HG02763 (cell line): ENCODE measurements around the gene SST.
"Not testable (repeated sequence)": the region's sequence is repeated elsewhere in the genome, so short reads cannot be mapped to it uniquely, and the experiment has no call there.

Source experiments
- ATAC-seq: cut with Tn5 transposase; IDR thresholded peaks from one replicate; pipeline ENCODE4 v1.9.1; 2021; ENCODE audit warnings: mild to moderate bottlenecking, moderate library complexity; ENCODE audit not compliant: unreplicated experiment

The SST gene

DNA sequence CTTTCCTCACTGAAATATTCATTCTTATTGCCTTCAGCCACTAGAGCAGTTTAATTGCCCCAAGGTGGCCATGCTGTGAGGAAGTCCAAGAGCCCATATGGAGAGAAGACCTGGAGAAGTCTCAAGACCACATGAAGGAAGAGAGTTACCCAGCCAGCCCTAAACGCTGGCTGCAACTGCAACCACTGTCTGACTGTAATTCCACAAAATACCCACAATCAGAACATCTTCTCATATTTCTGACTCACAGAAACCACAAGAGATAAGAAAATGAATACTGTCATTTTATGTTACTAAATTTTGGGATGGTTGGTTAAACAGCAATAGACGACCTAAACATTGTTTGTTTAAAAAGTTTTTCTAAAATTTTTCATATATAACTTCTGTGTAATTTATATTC, 14.7 kb upstream of the SST start:
- ATAC-seq, result no peak

DNA sequence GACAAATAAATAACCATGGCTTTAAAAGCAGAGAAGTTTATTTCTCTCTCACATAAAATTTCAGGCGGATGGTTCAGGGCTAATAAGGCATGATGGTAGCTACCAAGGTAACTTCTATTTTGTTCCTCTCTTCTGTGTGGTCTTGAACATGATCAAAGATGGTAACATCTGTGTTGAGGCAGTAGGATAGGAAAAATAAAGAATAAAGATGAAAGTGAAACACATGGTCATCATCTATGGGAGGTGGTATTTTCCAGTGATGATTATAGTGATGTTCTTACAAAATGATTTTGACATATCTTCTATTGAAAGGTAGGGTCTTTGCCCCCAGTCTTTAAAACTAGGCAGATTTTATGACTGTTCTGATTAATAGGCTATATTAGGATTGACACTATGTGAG, 14.2 kb upstream of the SST start:
- no peak for ATAC-seq

DNA sequence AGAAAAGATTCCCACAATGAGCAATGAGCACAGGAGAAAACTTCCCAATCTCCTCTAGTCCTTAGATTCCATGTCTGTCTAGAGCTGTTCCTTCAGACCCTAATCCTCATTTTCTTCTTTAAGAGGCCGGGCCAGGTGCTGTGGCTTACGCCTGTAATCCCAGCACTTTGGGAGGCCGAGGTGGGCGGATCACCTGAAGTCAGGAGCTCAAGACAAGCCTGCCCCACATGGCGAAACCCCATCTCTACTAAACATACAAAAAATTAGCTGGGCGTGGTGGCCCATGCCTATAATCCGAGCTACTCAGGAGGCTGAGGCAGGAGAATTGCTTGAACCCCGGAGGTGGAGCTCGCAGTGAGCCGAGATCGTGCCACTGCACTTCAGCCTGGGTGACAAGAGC, 11.6 kb upstream of the SST start:
- not testable (repeated sequence) for ATAC-seq

DNA sequence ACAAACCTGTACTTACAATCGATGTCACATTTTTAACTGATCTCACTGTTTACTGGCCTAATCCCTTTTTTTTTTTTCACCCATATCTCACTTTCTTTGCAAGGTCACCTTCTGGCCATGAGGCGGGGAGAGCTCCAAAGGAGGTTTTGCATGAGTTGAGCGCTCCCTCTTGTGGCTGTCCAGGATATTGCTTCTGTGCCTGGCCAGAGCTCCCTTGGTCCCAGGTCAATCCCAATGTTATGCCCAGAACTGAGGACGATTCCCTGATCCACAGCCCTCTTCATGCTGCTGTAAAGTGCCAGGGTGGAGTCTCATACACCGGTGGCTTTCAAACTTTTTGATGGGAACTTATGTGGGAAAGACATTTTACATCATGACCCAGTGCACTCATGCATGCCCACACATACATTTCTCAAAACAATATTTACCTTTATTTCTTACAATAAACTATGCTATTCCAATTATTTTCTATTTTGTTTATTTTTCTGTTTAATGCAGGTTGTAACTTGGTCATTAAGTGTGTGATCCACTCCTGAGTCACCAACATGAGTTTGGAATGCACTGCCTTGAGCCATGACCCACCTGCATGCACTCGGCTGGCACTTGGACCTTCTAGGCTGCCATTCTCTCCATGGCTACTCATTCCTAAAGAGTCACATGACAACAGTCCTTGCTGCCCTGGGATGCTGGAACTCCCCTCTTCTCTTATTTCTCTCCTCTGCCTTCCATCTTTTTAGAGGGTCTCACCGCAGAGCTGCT, 9.6 kb upstream of the SST start:
- peak; percentile 60 for ATAC-seq

DNA sequence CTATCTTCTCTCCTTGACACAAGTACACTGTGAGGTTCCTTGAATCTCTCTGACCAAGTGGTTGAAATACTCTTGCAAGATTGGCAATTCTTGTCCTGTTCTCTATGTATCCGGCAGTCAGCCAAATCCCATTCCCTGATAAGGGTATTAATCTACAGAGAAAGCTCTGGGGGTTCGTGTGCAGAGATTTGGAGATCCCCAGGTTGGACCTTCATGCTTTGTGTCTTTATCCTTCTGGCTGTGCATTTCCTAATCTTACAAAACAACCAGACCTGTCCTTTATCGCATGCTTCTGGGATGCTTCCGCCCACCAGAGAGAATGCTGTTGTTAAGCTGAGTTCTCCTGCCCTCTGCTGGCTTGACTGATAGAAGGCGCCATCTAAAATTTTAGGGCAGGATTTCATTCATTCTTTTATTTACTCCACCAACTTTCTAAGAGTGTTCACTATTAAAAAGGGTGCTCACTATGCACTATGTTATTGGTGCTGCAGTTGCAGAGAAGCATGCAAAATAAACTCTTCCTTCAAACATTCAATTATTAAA, 8.6 kb upstream of the SST start:
- no peak for ATAC-seq

DNA sequence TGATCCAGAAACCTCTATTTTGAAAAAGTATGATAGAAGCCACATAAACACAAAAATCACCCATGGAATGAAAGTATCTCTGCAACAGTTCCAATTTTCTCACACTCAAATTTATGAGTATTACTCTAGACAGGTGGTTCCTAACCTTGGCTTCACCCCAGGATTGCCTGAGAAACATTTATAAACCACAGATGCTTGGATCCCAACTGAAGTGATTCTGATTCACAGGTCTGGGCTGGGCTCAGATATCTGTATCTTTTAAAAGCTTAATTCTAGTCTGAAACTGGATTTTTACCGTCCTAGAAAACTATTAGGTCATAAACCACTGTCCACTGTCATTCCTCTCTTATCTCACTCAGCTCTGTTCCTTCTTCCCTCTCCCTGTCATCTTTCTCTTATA, 7.4 kb upstream of the SST start:
- no peak for ATAC-seq

DNA sequence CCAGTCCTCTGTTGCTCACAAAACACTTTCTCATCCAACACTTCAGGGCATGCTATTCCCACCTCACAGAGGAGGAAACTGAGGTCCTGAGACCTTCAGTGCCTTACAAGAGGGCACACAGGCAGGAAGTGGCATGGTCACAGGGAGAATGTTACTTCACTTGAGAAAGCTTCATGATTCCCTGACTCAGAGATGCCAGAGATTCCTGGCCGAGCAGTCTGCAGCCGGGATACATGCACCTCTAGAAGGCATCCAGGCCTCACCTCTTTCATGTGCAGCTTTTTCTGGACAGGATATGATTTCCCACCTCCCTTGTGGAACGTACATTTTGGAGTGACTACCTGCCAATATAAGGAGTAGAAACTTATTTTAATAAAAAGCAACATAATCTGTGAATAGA, 2.8 kb upstream of the SST start:
- ATAC-seq, result no peak

DNA sequence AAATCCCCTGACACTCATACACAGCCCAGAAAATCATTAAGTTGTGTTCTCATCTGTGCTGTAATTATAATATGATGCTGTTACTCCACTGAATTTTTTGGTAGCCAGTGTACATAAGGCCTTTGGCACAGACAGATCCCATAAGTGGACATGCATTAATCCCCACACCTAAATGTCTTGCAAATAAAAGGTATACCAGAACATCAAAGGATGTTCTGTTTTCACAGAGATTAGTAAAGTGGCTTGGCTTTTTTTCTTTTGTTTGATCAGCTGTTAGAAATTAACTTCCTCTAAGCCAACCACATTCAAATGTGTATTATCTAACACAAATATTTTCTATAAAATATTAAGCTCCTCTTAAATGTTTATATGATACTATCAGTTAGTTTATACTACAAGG, 2.7 kb downstream of the SST start:
- ATAC-seq, result no peak

DNA sequence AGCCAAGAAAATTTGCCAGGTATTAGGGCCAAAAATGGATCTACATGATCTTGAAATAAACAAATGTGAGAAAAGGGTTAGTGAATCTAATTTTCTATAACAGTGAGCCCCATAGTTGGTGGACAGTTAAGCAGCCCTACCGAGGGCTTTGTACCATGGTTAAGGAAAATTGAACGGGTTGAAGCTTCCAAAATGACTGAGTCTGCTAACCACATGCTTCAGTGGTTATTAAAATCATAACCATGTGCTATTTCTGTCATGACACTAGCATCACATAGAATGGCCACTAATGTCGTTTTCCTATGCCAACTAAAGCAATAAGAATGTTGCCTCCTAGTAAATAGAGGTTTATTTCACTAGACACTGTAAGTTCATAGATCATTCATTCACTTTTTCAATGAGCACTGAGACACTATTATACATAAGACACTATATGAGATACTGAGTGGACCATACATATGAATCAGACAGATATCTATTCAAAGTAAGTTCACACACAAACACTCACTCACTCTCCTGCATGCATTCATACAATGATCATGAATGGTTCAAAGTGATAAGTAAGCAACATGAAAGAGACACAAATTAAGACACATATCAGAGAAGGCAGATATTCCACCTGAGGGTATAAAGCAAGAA, 4.3 kb downstream of the SST start:
- ATAC-seq, result no peak

DNA sequence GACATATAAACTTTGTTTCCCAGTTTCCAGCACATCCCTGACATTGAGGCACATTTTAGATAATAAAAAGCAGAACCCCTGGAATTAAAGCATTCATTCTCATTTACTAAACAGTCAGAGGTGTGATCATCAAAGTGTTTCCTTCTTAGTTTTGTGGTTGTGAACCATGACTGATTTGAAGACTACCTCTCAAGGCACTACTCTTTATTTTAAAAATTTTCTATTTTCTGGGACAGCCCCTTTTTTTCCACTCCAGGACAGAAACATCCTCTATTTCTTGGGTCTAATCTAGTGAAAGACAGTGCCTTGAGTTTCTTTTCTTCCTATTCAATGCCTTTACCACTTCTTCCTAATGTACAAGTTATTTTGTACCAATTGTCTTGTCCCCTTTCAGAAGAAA, 5.2 kb downstream of the SST start:
- no peak for ATAC-seq

DNA sequence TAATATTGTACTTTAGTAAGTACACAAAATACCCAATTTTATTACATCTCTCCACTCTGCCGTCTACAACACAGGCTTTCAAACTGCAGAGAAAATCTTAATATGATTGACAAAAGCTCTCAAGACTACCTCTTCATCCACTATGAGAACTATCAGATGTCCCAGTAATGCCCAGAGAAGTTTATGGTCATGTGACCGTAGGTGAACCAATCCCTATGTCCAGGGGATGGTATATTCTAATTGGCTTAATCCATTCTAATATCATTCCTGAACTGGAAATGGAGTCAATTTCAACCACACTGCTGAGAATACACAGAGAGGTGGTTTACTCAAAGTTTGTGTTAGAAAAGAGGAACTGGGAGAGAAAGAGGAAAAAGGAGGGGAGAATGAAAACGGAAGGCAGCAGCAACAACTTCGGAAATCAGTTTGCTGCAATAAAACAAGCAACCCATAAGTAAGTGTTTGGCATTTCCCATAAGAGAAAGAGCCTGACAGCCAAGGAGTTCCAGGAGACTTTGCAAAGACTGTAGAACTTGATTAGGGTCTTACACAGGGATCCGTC, 7.3 kb downstream of the SST start:
- no peak for ATAC-seq

DNA sequence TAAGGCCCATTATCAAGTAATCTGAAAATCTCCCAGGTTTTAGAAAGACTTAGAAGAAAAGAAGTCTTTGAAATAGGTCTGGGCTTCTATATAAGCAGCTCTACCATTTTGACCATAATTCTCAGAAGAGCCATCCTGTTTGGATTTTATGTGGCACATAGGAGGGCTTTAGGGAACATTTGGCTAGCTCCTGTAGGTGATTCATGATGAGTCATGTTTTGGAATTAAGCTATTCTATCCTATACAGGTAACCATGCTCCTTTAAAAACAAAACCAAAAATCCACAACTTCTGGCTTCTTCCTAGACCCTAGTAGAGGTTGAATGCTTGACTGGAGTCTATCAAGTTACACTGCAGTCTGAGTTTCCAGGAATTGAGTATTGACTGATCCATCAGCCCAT, 8.9 kb downstream of the SST start:
- ATAC-seq, result no peak

DNA sequence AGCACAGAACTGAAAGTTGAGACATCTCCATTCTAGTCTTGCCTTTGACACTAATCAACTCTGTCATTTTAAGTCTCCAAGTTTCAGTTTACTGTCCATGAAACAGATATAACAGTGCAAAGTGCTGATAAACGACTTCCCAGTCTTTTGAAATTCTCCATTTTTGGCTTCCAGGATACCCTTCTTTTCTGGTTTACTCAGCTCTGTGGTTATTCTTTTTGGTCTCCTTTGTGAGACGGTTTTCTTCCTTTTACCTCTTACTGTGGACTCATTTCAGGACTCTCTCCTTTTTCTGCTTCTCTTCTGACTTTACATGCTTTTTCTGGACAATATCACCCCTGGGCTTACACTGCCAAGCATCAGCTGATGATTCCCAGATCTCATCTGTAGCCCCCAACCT, 18.9 kb downstream of the SST start:
- ATAC-seq, result no peak

DNA sequence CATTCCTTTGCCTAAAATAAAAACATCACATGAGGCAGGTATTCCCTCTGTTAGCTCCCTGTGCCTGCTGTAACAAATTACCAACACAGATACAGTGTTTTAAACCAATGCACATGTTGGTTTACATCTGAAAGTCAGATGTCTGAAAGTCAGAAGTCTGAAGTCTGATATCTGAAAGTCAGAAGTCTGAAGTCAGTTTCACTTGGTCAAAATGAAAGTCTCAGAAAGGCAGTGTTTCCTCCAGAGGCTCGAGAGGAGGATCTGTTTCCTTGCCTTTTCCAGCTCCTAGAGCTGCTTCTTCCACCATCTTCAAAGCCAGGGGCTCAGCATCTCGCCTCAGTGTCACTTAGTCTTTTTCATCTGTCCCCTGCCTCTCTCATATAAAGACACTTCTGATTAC, 22.0 kb downstream of the SST start:
- peak; percentile 96 for ATAC-seq

DNA sequence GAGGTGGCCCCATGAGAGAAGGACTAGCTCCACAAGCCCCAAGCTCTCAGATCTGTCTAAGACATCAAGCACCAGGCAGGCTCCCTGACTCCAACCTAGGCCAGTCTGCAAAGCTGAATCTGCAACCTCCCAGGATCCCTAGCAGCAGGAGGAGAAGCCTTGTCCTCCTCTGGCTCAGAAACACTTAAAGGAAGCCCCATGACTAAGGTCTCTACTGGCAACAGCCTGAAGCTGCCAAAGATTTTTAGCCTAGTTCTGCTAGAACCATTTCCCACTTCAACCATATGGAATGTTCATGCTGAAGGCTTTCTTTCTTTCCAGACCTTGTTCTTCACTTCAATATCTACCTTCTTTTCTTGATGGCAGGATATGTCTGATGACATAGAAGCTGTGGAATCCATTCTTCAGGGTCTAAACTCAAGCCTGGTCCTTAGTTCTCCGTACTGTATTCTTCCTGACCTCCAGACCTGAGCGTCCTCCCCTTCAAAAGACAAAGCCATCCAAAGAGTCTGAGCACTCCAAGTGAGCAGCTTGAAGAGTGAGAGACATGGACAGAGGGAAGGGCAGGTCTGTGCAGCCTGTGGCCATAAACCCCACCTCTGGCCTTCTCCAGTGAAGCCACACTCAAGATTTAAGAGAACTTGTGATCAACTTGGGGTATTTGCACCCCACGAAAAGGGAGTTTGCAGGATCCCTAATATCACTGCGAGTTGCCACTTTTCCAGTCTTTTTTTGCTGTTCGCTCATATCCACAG, 23.1 kb downstream of the SST start:
- ATAC-seq, result no peak

DNA sequence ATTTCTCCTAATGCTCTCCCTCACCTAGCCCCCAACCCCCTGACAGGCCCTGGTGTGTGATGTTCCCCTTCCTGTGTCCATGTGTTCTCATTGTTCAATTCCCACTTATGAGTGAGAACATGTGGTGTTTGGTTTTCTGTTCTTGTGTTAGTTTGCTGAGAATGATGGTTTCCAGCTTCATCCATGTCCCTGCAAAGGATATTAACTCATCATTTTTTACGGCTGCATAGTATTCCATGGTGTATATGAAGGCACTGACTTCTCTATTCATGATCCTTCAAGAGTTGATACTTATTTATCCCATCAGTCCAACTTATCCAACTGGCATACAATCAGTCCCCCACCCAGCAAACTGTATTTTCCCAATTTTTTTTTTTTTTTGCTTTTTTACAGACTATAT, 24.8 kb downstream of the SST start:
- not testable (repeated sequence) for ATAC-seq

DNA sequence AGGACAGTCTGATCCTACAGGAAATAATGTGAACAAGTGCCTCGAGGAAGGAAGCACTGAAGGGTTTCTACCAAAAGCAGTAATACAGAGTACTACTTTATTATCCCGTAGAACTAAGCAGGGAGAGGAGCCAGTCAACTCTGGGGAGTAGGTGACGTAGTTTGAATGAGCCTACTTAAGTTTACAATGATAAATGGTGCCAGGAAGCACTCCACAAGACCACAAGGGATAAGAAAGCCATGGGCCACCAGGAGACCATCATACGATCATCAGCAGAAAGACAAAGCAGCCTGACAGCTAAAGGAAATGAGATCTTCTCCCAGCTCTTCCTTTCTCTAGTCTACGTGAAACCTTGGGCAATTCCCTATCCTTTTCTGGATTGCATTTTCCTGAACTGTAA, 27.3 kb downstream of the SST start:
- no peak for ATAC-seq

DNA sequence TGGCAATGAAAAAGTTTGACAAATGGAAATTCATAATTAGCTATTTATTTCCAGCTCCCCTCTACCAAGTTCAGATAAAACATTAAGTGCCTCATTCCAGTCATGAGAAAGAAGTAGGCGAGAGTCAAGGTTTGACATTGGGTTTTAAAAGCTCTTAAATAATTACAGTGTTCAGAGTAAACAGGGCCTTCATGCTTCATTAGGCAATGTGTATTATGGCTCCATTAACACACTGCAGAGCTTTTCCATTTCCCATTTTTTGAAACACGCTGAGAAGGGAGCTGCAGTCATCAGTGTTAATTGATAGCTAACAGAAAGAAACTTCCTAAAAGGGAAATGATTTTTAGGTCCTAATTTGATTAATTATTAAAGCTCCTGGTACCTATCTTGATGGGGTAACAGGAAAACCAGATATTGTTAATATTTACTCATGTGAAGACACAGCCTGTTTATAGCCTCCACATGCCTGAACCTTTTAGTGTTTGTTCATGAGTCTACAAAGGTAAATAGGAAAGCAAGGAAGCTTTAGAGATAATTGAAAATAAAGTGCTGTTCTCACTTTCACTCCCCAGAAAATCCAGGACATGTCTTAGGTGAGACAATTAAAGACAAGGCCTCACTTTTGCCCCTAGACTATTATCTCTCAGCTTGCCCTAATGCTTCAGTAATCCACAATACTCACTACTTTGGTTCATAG, 28.7 kb downstream of the SST start:
- no peak for ATAC-seq

DNA sequence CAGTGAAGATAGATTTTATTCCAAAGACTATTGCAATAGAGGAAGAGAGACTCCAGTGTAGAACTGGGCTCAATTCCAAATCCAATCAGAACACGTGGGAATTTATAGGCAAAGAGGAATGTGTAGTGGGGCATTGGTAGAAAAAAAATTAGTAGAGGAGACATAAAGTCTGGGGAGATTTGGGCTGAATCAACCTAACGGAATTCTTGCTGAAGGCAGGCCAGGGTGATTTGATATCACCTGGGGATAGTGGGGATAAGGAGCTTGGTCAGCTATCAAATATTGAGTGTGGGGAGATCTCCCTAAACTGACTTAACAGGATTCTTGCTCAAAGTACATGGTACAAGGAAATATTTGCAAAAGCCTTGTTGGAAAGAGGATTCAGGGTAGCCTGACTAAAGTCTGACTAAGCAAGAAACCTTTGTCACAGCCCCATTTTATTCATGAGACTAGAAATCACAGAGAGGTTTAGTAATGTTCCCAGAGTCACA, 29.6 kb downstream of the SST start:
- ATAC-seq, result no peak

DNA sequence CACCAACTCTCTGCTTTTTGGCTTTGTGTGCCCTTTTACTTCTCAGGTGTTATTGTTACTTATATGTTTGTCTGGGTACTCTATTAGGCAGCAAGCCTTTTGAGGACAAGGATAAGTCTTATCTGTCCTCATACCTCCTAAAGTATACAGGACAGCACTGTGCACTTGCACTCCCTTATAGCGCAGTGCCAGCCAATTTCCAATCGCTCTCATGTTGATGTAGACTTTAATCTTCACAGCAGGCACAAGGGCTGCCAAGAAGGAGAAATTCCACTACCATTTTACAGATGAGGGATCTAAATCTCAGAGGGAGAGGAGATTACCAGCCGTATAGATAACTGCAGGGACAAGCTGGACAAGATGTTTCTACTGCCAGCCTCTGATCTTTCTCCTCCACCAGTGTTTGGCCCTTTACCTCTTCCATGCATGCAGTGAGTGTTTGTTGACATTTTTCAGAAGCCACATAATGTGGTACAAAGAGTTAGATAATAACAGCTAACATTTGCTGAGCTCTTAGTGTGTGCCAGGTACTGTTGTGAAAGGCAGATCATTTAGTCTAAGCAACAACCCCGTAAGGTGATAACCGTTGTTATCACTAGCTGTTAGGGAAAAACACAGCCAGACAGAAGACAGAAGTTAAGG, 30.1 kb downstream of the SST start:
- no peak for ATAC-seq
